IMR-90 (cell line): Measurements from ENCODE around the gene VLDLR.

ENCODE experiments used
- CEBPB ChIP-seq: IDR thresholded peaks from 2 replicates; pipeline ENCODE4 v1.6.1; 2012; ENCODE audit warnings: low read depth, low read length, improper control_type of control experiment
- CHD1 ChIP-seq: IDR thresholded peaks from 2 replicates; pipeline ENCODE4 v1.6.1; 2012; ENCODE audit warnings: low read depth, low read length, improper control_type of control experiment
- MAFK ChIP-seq: IDR thresholded peaks from 2 replicates; pipeline ENCODE4 v1.6.1; 2012; ENCODE audit warnings: low read depth, low read length, improper control_type of control experiment
- MXI1 ChIP-seq: IDR thresholded peaks from 2 replicates; pipeline ENCODE4 v1.6.1; 2012; ENCODE audit warnings: low read depth, mild to moderate bottlenecking, low read length, moderate library complexity, borderline replicate concordance
- POLR2A ChIP-seq: IDR thresholded peaks from 2 replicates; pipeline ENCODE4 v1.6.1; 2012; ENCODE audit warnings: mild to moderate bottlenecking, low read depth, low read length
- RAD21 ChIP-seq: IDR thresholded peaks from 2 replicates; pipeline ENCODE4 v1.6.1; 2012; ENCODE audit warnings: low read length, improper control_type of control experiment
- RFX5 ChIP-seq: IDR thresholded peaks from 2 replicates; pipeline ENCODE4 v1.8.0; 2012; ENCODE audit warnings: low read depth, mild to moderate bottlenecking, low read length, moderate library complexity
- TF ChIP-seq, protein P1 (sequence below): conservative IDR thresholded peaks from 2 replicates; pipeline ENCODE4 v1.5.1; 2012; ENCODE audit warnings: mild to moderate bottlenecking, low read depth, low read length, improper control_type of control experiment
- TF ChIP-seq, protein P2 (sequence below): fragments of 150-350 bp; IDR thresholded peaks from 2 replicates; pipeline ENCODE4 v1.6.1; 2017; ENCODE audit warnings: mild to moderate bottlenecking, antibody characterized with exemption, low read length, low read depth
- TF ChIP-seq, protein P3 (sequence below): fragments of 150-350 bp; IDR thresholded peaks from 2 replicates; pipeline ENCODE4 v1.6.1; 2016; ENCODE audit warnings: low read depth, mild to moderate bottlenecking, low read length, moderate library complexity, borderline replicate concordance

DNA sequence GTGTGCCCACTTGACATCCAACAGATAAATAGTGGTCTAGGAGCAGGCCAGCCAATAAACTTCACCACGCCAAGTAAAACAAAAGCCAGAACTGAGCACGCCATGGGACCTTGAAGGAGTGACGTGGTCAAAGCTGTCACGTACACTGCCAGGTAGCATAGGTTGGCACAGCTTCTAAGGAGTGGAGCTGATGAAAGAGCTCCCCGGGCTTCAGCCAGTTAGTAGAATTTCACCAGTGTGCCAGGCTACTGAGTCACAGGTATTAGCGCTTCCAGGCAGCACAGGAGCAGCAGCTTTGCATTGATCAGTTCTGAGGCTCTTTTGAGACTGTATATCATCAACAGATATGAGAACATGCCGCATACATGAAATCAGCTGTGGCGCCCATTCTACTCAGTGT is 19.4 kb downstream of the VLDLR start:
- TF ChIP-seq, protein P1, sequence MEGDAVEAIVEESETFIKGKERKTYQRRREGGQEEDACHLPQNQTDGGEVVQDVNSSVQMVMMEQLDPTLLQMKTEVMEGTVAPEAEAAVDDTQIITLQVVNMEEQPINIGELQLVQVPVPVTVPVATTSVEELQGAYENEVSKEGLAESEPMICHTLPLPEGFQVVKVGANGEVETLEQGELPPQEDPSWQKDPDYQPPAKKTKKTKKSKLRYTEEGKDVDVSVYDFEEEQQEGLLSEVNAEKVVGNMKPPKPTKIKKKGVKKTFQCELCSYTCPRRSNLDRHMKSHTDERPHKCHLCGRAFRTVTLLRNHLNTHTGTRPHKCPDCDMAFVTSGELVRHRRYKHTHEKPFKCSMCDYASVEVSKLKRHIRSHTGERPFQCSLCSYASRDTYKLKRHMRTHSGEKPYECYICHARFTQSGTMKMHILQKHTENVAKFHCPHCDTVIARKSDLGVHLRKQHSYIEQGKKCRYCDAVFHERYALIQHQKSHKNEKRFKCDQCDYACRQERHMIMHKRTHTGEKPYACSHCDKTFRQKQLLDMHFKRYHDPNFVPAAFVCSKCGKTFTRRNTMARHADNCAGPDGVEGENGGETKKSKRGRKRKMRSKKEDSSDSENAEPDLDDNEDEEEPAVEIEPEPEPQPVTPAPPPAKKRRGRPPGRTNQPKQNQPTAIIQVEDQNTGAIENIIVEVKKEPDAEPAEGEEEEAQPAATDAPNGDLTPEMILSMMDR, result no peak
- TF ChIP-seq MXI1, result no peak
- no peak for TF ChIP-seq RFX5
- TF ChIP-seq CEBPB, result no peak
- TF ChIP-seq POLR2A, result no peak
- TF ChIP-seq, protein P2, sequence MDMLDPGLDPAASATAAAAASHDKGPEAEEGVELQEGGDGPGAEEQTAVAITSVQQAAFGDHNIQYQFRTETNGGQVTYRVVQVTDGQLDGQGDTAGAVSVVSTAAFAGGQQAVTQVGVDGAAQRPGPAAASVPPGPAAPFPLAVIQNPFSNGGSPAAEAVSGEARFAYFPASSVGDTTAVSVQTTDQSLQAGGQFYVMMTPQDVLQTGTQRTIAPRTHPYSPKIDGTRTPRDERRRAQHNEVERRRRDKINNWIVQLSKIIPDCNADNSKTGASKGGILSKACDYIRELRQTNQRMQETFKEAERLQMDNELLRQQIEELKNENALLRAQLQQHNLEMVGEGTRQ, result no peak
- no peak for TF ChIP-seq MAFK
- TF ChIP-seq, protein P3, sequence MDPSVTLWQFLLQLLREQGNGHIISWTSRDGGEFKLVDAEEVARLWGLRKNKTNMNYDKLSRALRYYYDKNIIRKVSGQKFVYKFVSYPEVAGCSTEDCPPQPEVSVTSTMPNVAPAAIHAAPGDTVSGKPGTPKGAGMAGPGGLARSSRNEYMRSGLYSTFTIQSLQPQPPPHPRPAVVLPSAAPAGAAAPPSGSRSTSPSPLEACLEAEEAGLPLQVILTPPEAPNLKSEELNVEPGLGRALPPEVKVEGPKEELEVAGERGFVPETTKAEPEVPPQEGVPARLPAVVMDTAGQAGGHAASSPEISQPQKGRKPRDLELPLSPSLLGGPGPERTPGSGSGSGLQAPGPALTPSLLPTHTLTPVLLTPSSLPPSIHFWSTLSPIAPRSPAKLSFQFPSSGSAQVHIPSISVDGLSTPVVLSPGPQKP, result no peak
- TF ChIP-seq RAD21, result no peak
- no peak for TF ChIP-seq CHD1
